Measurements from ENCODE around the gene SYVN1. TPM values are rescaled to one million over a fixed set of nuclear protein-coding genes. Genes with fewer than 3 reads are reported as not detected.

The SYVN1 gene
- total and polyA plus RNA-seq, 2 donors (not counting 1 experiment from before 2014, with no cell fraction given) = 187 to 282 TPM

DNA sequence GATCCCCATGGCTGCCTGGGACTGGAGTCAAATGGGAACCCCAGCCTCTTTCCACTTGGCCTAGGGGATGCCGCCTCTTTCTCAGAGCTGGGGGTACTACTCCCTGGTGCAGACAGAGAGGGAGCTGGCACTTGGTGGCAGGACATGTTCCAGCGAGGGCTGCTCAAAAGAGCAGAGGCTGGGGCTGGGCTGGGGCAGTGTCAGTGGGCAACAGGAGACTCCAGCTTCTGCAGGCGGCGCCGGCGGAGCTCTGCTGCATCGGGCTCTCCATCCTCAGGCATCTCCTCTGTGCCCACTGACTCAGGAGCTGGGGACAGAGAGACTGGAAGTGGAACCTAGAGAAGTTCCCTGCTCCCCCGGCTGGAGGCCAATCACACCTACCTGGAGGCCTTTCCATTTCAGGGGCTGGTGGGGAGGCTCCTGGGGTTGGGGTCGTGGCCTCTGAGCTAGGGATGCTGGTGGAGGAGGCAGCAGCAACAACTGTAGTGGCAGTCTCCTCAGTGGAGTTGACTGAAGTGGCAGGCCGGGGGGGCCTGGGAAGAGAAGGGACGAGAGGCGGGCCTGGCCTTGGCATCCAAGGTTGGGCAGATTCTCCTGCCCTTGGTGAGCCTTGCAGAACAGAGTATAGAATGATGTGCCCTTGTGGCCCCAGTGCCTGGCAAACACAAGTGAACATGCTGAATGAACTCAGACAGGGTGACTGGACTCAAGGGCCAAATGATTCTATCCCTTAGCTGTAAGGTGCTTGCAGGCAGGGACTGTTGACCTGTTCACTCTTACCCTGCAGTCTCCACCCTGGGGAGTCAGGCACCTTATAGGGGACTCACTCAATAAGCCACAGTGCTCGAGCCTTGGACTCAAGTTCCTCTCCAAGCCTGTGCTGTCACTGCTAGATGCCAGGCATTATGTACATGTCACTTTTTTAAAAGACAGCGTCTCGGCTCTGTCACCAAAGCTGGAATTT, 5.9 kb downstream of the SYVN1 start:
- H3K4me1 Mint-ChIP-seq = peaks cover 52% of the 10 kb centered on the region
- peaks cover 78% of the 10 kb centered on the region for H3K79me2 ChIP-seq (ENCODE audit: control insufficient read depth, insufficient read depth, low read length)
- ChIA-PET POLR2A (interaction anchor here (0.5 to 8.8 kb wide), 4 partner anchors 9 to 50 kb away, joined by 3 to 160 read pairs (median 4); partner anchors contain the start of genes FAU, MRPL49, SPDYC and ZNHIT2), CTCF (interaction anchor here (1.5 to 4.4 kb wide), 2 partner anchors 11 to 16 kb away, joined by 4 to 20 read pairs; partner anchors contain the start of genes TM7SF2 and ZNHIT2)
- no peak overlapping the region for H3K27ac ChIP-seq (ENCODE audit: low read length in 2 of 2)
- H3K9ac ChIP-seq (ENCODE audit: low read length) = no peak overlapping the region
- DNase-seq (no peak), ATAC-seq (ENCODE audit: low read depth) (no peak)
- 92% methylated on average over 11 of the region's 15 CpGs for WGBS (ENCODE audit: insufficient coverage)
- H3K4me3 Mint-ChIP-seq = no peak overlapping the region
- no peaks in the 10 kb centered on the region for H3K9me3 Mint-ChIP-seq (ENCODE audit: insufficient read depth)
- H4K20me1 ChIP-seq (ENCODE audit: control insufficient read depth, insufficient read depth, low read length, poor library complexity, severe bottlenecking) = peaks cover 85% of the 10 kb centered on the region
- intact Hi-C loops (cut with micrococcal nuclease) = no loop called here
- H2AFZ ChIP-seq (ENCODE audit: insufficient read depth, low read depth, low read length, poor library complexity, severe bottlenecking) = no peak overlapping the region
- peaks cover 3 to 83% of the 10 kb centered on the region in 2 experiments for H3K36me3 ChIP-seq (replicated peaks in 1 of 2; ENCODE audit: control extremely low read depth in 1 of 2, control insufficient read depth in 1 of 2, extremely low read depth in 1 of 2, insufficient read depth in 2 of 2, low read length in 1 of 2)
- peak overlapping the region; percentile 56 for H3K27ac Mint-ChIP-seq
- H3K4me1 ChIP-seq (ENCODE audit: control insufficient read depth in 2 of 2, insufficient read depth in 2 of 2, low read length in 2 of 2) = peaks cover 32 to 58% of the 10 kb centered on the region in 2 donors
- H3K27me3 ChIP-seq (replicated peaks in 1 of 4; ENCODE audit: control extremely low read depth in 1 of 4, control insufficient read depth in 3 of 4, insufficient read depth in 4 of 4, low read length in 3 of 4) = no peaks in the 10 kb centered on the region
- H3K9me3 ChIP-seq (ENCODE audit: control extremely low read depth in 1 of 3, control insufficient read depth in 2 of 3, insufficient read depth in 1 of 3, low read length in 2 of 3) = no peaks in the 10 kb centered on the region
- no peak overlapping the region for H3K4me2 ChIP-seq (replicated peaks; ENCODE audit: low read depth, low read length, poor library complexity, severe bottlenecking)
- no peak overlapping the region for H3K4me3 ChIP-seq (ENCODE audit: control extremely low read depth in 1 of 5, extremely low read depth in 1 of 5, insufficient read depth in 1 of 5, low read depth in 2 of 5, low read length in 4 of 5)
- H3K27me3 Mint-ChIP-seq = no peaks in the 10 kb centered on the region
- TF ChIP-seq EZH2 (IDR thresholded peaks at IDR 0.05; ENCODE audit: borderline replicate concordance, insufficient read depth, low read depth, low read length, poor library complexity, severe bottlenecking) = no peak
- TF ChIP-seq, protein P1, sequence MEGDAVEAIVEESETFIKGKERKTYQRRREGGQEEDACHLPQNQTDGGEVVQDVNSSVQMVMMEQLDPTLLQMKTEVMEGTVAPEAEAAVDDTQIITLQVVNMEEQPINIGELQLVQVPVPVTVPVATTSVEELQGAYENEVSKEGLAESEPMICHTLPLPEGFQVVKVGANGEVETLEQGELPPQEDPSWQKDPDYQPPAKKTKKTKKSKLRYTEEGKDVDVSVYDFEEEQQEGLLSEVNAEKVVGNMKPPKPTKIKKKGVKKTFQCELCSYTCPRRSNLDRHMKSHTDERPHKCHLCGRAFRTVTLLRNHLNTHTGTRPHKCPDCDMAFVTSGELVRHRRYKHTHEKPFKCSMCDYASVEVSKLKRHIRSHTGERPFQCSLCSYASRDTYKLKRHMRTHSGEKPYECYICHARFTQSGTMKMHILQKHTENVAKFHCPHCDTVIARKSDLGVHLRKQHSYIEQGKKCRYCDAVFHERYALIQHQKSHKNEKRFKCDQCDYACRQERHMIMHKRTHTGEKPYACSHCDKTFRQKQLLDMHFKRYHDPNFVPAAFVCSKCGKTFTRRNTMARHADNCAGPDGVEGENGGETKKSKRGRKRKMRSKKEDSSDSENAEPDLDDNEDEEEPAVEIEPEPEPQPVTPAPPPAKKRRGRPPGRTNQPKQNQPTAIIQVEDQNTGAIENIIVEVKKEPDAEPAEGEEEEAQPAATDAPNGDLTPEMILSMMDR (IDR thresholded peaks at IDR 0.05) = no peak
